Neural progenitor cell (in vitro differentiated cells): ENCODE measurements around the gene DUOXA2. TPM values are rescaled to one million over a fixed set of nuclear protein-coding genes. Genes with fewer than 3 reads are reported as not detected.

Source experiments
- DNase-seq: peaks from one replicate; pipeline ENCODE4 v3.0.0-alpha.2; 2016; ENCODE audit warnings: low spot score
- H2AFZ ChIP-seq: fragments of 200-600 bp; sonication (generic); replicated peaks from 2 replicates; pipeline ENCODE4 v1.6.1; 2016; ENCODE audit warnings: antibody characterized with exemption
- H3F3A ChIP-seq: fragments of 200-600 bp; sonication (generic); 2 replicates; pipeline ENCODE4 v1.6.1; 2016; ENCODE audit warnings: antibody characterized with exemption, low read depth
- H3K27ac ChIP-seq: fragments of 200-600 bp; sonication (generic); 2 replicates; pipeline ENCODE4 v1.5.1; 2016; ENCODE audit warnings: mild to moderate bottlenecking
- H3K27me3 ChIP-seq: fragments of 200-600 bp; sonication (generic); 2 replicates; pipeline ENCODE4 v1.6.1; 2016; ENCODE audit warnings: mild to moderate bottlenecking, moderate library complexity
- H3K36me3 ChIP-seq: fragments of 200-600 bp; sonication (generic); 2 replicates; pipeline ENCODE4 v1.5.1; 2016
- H3K4me1 ChIP-seq: fragments of 200-600 bp; sonication (generic); 2 replicates; pipeline ENCODE4 v1.6.1; 2016; ENCODE audit warnings: mixed run types
- H3K4me2 ChIP-seq: fragments of 200-600 bp; sonication (generic); 2 replicates; pipeline ENCODE4 v1.6.1; 2016
- H3K4me3 ChIP-seq: fragments of 200-600 bp; sonication (generic); 2 replicates; pipeline ENCODE4 v1.5.1; 2016
- H3K79me2 ChIP-seq: fragments of 200-600 bp; sonication (generic); 2 replicates; pipeline ENCODE4 v1.6.1; 2016; ENCODE audit warnings: low read depth
- H3K9ac ChIP-seq: fragments of 200-600 bp; sonication (generic); 2 replicates; pipeline ENCODE4 v1.6.1; 2016
- H3K9me3 ChIP-seq: fragments of 200-600 bp; sonication (generic); 2 replicates; pipeline ENCODE4 v1.5.1; 2016; ENCODE audit warnings: low read depth
- H4K20me1 ChIP-seq: fragments of 200-600 bp; sonication (generic); 2 replicates; pipeline ENCODE4 v1.6.1; 2016; ENCODE audit warnings: low read depth
- H3K27ac Mint-ChIP-seq: 3 replicates; pipeline ENCODE4 v1.8.0; 2021; ENCODE audit warnings: mixed read lengths
- H3K27me3 Mint-ChIP-seq: 2 replicates; pipeline ENCODE4 v1.8.0; 2022; ENCODE audit warnings: low read depth, mild to moderate bottlenecking, inconsistent platforms, moderate library complexity, mixed read lengths; ENCODE audit not compliant: insufficient read depth
- H3K36me3 Mint-ChIP-seq: 3 replicates; pipeline ENCODE4 v1.8.0; 2021; ENCODE audit warnings: mixed read lengths
- H3K4me1 Mint-ChIP-seq: 3 replicates; pipeline ENCODE4 v1.8.0; 2021; ENCODE audit warnings: mixed read lengths
- H3K4me3 Mint-ChIP-seq: 3 replicates; pipeline ENCODE4 v1.8.0; 2021; ENCODE audit warnings: mild to moderate bottlenecking, moderate library complexity, mixed read lengths
- H3K9me3 Mint-ChIP-seq: 3 replicates; pipeline ENCODE4 v1.8.0; 2020; ENCODE audit warnings: mixed read lengths
- EZH2 ChIP-seq: fragments of 200-600 bp; sonication (generic); IDR thresholded peaks from 2 replicates; pipeline ENCODE4 v1.6.1; 2017; ENCODE audit warnings: antibody characterized with exemption, mild to moderate bottlenecking, moderate library complexity
- EZH2phosphoT487 ChIP-seq: fragments of 200-600 bp; sonication (generic); IDR thresholded peaks from 2 replicates; pipeline ENCODE4 v1.6.1; 2017; ENCODE audit warnings: antibody characterized with exemption
- total RNA-seq: library from RNA; depleted of rRNA; stranded (reverse); fragments of >200 nt; gene quantifications from 2 replicates; pipeline ENCODE4 v1.2.3, GENCODE V29; 2015; ENCODE audit warnings: low replicate concordance
- TF ChIP-seq, protein P1 (sequence below): fragments of 200-600 bp; sonication (generic); IDR thresholded peaks from 2 replicates; pipeline ENCODE4 v1.5.1; 2017; ENCODE audit warnings: antibody characterized with exemption, mild to moderate bottlenecking

The DUOXA2 gene
- total RNA-seq, 1 donor from 2014 or later = not detected

DNA sequence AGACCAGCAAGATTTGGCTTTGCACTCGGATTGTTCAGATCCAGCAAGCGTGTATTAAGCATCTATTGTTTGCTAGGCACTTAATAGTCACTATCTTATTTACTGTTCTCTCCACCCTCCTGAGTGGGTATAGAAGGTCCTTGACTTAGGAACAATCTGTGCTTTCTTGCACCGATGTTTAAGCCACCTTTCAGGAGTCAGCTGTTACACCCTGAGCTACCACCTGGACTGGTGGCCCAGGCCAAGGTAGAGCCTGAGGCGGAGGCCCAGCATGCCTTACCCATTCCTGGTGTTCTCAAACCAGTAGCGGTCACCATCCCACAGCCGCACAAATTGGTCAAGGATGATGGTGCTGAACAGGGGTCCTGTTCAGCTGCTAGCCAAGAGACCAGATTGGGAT, 25.6 kb downstream of the DUOXA2 start:
- Mint-ChIP-seq H3K27ac (no peak overlapping the region), H3K4me1 (peaks cover 2% of the 10 kb centered on the region), H3K36me3 (no peaks in the 10 kb centered on the region), H3K9me3 (peaks cover 2% of the 10 kb centered on the region), H3K4me3 (no peak overlapping the region), H3K27me3 (peaks cover 13% of the 10 kb centered on the region)
- Histone ChIP-seq H3K36me3 (no peaks in the 10 kb centered on the region), H3K79me2 (no peaks in the 10 kb centered on the region), H3F3A (no peaks in the 10 kb centered on the region), H3K9ac (no peak overlapping the region), H3K4me2 (no peak overlapping the region), H3K4me3 (no peak overlapping the region), H3K27me3 (peaks cover 34% of the 10 kb centered on the region), H2AFZ (no peak overlapping the region), H3K4me1 (no peaks in the 10 kb centered on the region), H4K20me1 (no peaks in the 10 kb centered on the region), H3K27ac (no peak overlapping the region), H3K9me3 (no peaks in the 10 kb centered on the region)
- TF ChIP-seq EZH2phosphoT487 (no peak), EZH2 (no peak)
- TF ChIP-seq, protein P1, sequence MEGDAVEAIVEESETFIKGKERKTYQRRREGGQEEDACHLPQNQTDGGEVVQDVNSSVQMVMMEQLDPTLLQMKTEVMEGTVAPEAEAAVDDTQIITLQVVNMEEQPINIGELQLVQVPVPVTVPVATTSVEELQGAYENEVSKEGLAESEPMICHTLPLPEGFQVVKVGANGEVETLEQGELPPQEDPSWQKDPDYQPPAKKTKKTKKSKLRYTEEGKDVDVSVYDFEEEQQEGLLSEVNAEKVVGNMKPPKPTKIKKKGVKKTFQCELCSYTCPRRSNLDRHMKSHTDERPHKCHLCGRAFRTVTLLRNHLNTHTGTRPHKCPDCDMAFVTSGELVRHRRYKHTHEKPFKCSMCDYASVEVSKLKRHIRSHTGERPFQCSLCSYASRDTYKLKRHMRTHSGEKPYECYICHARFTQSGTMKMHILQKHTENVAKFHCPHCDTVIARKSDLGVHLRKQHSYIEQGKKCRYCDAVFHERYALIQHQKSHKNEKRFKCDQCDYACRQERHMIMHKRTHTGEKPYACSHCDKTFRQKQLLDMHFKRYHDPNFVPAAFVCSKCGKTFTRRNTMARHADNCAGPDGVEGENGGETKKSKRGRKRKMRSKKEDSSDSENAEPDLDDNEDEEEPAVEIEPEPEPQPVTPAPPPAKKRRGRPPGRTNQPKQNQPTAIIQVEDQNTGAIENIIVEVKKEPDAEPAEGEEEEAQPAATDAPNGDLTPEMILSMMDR = no peak
- no peak for DNase-seq

DNA sequence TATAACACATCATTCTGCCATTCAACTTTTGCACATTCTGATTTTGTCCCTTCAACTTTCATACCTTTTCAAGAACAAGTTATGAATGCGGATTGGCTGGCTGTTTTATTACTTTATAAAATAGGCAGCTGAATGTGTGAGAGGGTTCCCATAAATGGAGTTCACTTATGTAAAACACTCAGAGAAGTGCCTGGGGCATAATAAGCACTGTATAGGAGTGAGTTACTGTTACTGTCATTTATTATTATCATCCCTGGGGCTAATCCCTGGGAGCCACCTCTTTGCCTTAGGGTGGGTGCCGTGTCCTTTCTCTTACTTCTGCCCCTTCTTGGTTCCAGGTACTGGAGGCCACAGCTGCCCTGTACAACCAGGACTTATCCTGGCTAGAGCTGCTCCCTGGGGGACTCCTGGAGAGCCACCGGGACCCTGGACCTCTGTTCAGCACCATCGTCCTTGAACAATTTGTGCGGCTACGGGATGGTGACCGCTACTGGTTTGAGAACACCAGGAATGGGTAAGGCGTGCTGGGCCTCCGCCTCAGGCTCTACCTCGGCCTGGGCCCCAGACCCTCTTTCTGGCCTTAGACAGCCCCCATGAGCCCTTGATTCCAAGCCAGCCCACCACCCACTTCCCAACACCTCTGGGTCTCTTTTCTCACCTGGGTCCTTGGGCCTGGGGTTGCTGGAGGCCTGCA, 26.6 kb downstream of the DUOXA2 start:
- Histone ChIP-seq H3K36me3 (no peaks in the 10 kb centered on the region), H3K79me2 (no peaks in the 10 kb centered on the region), H3K4me1 (no peaks in the 10 kb centered on the region), H3K27me3 (peaks cover 26% of the 10 kb centered on the region), H3K4me2 (no peak overlapping the region), H2AFZ (no peak overlapping the region), H3K27ac (no peak overlapping the region), H3K9me3 (no peaks in the 10 kb centered on the region), H3K4me3 (no peak overlapping the region), H3K9ac (no peak overlapping the region), H3F3A (no peaks in the 10 kb centered on the region), H4K20me1 (no peaks in the 10 kb centered on the region)
- Mint-ChIP-seq H3K27me3 (peaks cover 15% of the 10 kb centered on the region), H3K36me3 (no peaks in the 10 kb centered on the region), H3K27ac (no peak overlapping the region), H3K9me3 (no peaks in the 10 kb centered on the region), H3K4me1 (no peaks in the 10 kb centered on the region), H3K4me3 (no peak overlapping the region)
- no peak for DNase-seq
- TF ChIP-seq EZH2 = no peak

DNA sequence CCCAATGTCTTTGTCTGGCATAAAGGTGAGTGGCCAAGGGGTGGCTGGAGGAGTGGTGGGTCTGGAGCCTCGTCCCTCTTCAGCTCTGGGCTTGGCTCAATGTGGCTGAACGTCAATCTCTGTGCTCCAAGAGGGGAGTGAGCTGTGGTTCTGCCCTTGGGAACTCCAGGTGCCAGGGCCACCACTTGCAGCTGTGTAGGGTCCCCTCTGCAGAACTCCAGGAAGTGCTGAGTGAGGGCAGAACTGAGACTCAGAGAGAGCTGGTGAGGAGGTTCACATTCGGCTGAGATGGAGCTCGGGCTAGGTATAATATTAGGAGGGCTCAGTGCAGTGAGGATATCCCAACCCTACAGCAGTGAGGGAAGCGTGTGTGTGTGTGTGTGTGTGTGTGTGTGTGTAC, 27.3 kb downstream of the DUOXA2 start:
- TF ChIP-seq EZH2 = no peak
- TF ChIP-seq, protein P1 = no peak
- no peak for TF ChIP-seq EZH2phosphoT487
- no peaks in the 10 kb centered on the region for H3K36me3 Mint-ChIP-seq
- Histone ChIP-seq H3K27ac (no peak overlapping the region), H3K4me3 (no peak overlapping the region), H3F3A (no peaks in the 10 kb centered on the region), H3K4me1 (no peaks in the 10 kb centered on the region), H3K36me3 (no peaks in the 10 kb centered on the region), H2AFZ (no peak overlapping the region), H3K9me3 (no peaks in the 10 kb centered on the region), H3K79me2 (no peaks in the 10 kb centered on the region), H4K20me1 (no peaks in the 10 kb centered on the region), H3K4me2 (no peak overlapping the region), H3K27me3 (peaks cover 19% of the 10 kb centered on the region), H3K9ac (no peak overlapping the region)
- H3K27me3 Mint-ChIP-seq = peaks cover 11% of the 10 kb centered on the region
- H3K9me3 Mint-ChIP-seq = no peaks in the 10 kb centered on the region
- H3K4me1 Mint-ChIP-seq = no peaks in the 10 kb centered on the region
- no peak overlapping the region for H3K27ac Mint-ChIP-seq
- H3K4me3 Mint-ChIP-seq = no peak overlapping the region
- DNase-seq = no peak

DNA sequence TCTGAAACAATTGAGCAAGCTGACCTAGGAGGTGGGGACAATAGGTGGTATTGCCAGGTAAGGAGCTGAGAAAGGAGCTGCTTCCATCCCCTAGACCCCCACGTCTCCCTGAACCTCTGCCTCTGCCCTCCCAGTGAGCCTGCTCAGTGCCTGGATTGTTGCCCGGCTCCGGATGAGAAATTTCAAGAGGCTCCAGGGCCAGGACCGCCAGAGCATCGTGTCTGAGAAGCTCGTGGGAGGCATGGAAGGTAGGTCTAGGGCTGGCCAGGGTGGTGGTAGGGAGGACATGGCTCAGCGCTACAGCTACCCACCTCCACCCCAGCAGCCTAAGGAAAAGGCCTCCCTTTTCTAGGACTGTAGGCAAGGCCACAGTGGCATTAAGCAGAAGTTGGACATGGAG, 28.9 kb downstream of the DUOXA2 start:
- no peaks in the 10 kb centered on the region for H3K4me1 Mint-ChIP-seq
- Histone ChIP-seq H3K4me1 (no peaks in the 10 kb centered on the region), H3K27ac (no peak overlapping the region), H3F3A (no peaks in the 10 kb centered on the region), H3K36me3 (no peaks in the 10 kb centered on the region), H2AFZ (no peak overlapping the region), H4K20me1 (no peaks in the 10 kb centered on the region), H3K9me3 (no peaks in the 10 kb centered on the region), H3K4me2 (no peak overlapping the region), H3K27me3 (peaks cover 6% of the 10 kb centered on the region), H3K9ac (no peak overlapping the region), H3K4me3 (no peak overlapping the region), H3K79me2 (no peaks in the 10 kb centered on the region)
- DNase-seq = no peak
- H3K4me3 Mint-ChIP-seq = no peak overlapping the region
- peaks cover 9% of the 10 kb centered on the region for H3K27me3 Mint-ChIP-seq
- no peaks in the 10 kb centered on the region for H3K9me3 Mint-ChIP-seq
- TF ChIP-seq, protein P1 = no peak
- no peak for TF ChIP-seq EZH2phosphoT487
- no peak for TF ChIP-seq EZH2
- no peaks in the 10 kb centered on the region for H3K36me3 Mint-ChIP-seq
- H3K27ac Mint-ChIP-seq = no peak overlapping the region
